MM.1S (cell line): ENCODE data around the gene PPP1CC.
A peak's percentile ranks its signal among the peaks of the same experiment; 100 is the strongest.

Source experiments
- DNase-seq: peaks from one replicate; pipeline ENCODE4 v3.0.0-alpha.2; 2015
- H2AFZ ChIP-seq: fragments of 300-600 bp; sonication (generic); 2 replicates; pipeline ENCODE4 v1.6.0; 2016; ENCODE audit warnings: antibody characterized with exemption, low read length
- H3F3A ChIP-seq: fragments of 300-600 bp; sonication (generic); 2 replicates; pipeline ENCODE4 v1.6.1; 2016; ENCODE audit warnings: mild to moderate bottlenecking, antibody characterized with exemption, low read length, moderate library complexity, mixed read lengths; ENCODE audit not compliant: insufficient read depth
- H3K27ac ChIP-seq: fragments of 300-600 bp; sonication (generic); 2 replicates; pipeline ENCODE4 v1.5.1; 2016; ENCODE audit warnings: mild to moderate bottlenecking, low read length
- H3K27me3 ChIP-seq: fragments of 300-600 bp; sonication (generic); replicated peaks from 2 replicates; pipeline ENCODE4 v1.6.0; 2016; ENCODE audit warnings: low read length; ENCODE audit not compliant: insufficient read depth
- H3K36me3 ChIP-seq: fragments of 300-600 bp; sonication (generic); replicated peaks from 2 replicates; pipeline ENCODE4 v1.6.1; 2016; ENCODE audit warnings: mild to moderate bottlenecking, low read length, mixed read lengths; ENCODE audit not compliant: insufficient read depth
- H3K4me1 ChIP-seq: fragments of 300-600 bp; sonication (generic); 2 replicates; pipeline ENCODE4 v1.6.1; 2016; ENCODE audit warnings: low read length, mixed read lengths
- H3K4me2 ChIP-seq: fragments of 300-600 bp; sonication (generic); 2 replicates; pipeline ENCODE4 v1.6.0; 2016; ENCODE audit warnings: low read depth, low read length
- H3K4me3 ChIP-seq: fragments of 300-600 bp; sonication (generic); 2 replicates; pipeline ENCODE4 v1.5.1; 2016; ENCODE audit warnings: low read length, mixed read lengths
- H3K79me2 ChIP-seq: fragments of 300-600 bp; sonication (generic); 2 replicates; pipeline ENCODE4 v1.6.1; 2016; ENCODE audit warnings: mixed run types, low read length, mixed read lengths
- H3K9ac ChIP-seq: fragments of 300-600 bp; sonication (generic); 2 replicates; pipeline ENCODE4 v1.6.1; 2016; ENCODE audit warnings: low read length, mixed read lengths
- H3K9me2 ChIP-seq: fragments of 300-600 bp; sonication (generic); replicated peaks from 2 replicates; pipeline ENCODE4 v1.6.1; 2016; ENCODE audit warnings: mild to moderate bottlenecking, low read length, mixed read lengths; ENCODE audit not compliant: insufficient read depth
- H3K9me3 ChIP-seq: fragments of 300-600 bp; sonication (generic); replicated peaks from 2 replicates; pipeline ENCODE4 v1.6.1; 2016; ENCODE audit warnings: mild to moderate bottlenecking, low read length, mixed read lengths; ENCODE audit not compliant: insufficient read depth
- H4K20me1 ChIP-seq: fragments of 300-600 bp; sonication (generic); 2 replicates; pipeline ENCODE4 v1.6.1; 2016; ENCODE audit warnings: mild to moderate bottlenecking, low read length, moderate library complexity, mixed read lengths; ENCODE audit not compliant: insufficient read depth
- EZH2 ChIP-seq: fragments of 300-600 bp; sonication (generic); optimal IDR thresholded peaks from 2 replicates; pipeline ENCODE3; 2017; ENCODE audit warnings: low read depth, mild to moderate bottlenecking, antibody characterized with exemption, low read length, mixed read lengths
- EZH2phosphoT487 ChIP-seq: fragments of 300-600 bp; sonication (generic); IDR thresholded peaks from 2 replicates; pipeline ENCODE4 v1.6.1; 2018; ENCODE audit warnings: antibody characterized with exemption, low read length
- TF ChIP-seq, protein P1 (sequence below): fragments of 300-600 bp; sonication (generic); IDR thresholded peaks from 2 replicates; pipeline ENCODE4 v1.5.1; 2016; ENCODE audit warnings: antibody characterized with exemption, low read length, mixed read lengths

The PPP1CC gene

DNA sequence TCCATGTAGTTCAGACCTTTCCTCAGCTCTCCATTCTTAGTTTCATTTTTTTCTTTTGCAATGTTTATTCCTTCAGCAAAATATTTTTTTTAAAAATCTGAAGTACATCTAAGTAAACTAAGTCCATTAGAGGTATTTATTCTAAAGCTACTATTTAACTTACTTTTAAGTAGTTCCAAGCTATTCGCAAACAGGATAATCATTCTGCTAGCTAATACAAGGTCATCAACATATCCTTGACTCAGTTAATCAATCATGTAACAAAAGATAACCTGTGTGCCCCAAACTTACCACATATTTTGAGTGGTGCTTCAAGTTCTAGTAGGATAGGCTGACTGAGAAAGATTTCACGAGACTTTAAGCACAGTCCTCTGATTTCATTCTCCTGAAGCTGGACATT lies 11.2 kb downstream of the PPP1CC start:
- H3K9ac ChIP-seq = no peak overlapping the region
- peaks cover 13% of the 10 kb centered on the region; the same call in 1 of the 2 replicates for H4K20me1 ChIP-seq
- no peaks in the 10 kb centered on the region for H3K9me3 ChIP-seq
- no peak overlapping the region for H2AFZ ChIP-seq
- H3K4me1 ChIP-seq = peaks cover 11% of the 10 kb centered on the region
- no peak overlapping the region for H3K4me3 ChIP-seq
- peaks cover 89% of the 10 kb centered on the region for H3K79me2 ChIP-seq
- no peaks in the 10 kb centered on the region for H3K27me3 ChIP-seq
- no peaks in the 10 kb centered on the region for H3K9me2 ChIP-seq
- no peak for DNase-seq
- H3F3A ChIP-seq = 0 out of 2 replicates have a peak, but pooled peaks cover 9% of the 10 kb centered on the region
- TF ChIP-seq, protein P1, sequence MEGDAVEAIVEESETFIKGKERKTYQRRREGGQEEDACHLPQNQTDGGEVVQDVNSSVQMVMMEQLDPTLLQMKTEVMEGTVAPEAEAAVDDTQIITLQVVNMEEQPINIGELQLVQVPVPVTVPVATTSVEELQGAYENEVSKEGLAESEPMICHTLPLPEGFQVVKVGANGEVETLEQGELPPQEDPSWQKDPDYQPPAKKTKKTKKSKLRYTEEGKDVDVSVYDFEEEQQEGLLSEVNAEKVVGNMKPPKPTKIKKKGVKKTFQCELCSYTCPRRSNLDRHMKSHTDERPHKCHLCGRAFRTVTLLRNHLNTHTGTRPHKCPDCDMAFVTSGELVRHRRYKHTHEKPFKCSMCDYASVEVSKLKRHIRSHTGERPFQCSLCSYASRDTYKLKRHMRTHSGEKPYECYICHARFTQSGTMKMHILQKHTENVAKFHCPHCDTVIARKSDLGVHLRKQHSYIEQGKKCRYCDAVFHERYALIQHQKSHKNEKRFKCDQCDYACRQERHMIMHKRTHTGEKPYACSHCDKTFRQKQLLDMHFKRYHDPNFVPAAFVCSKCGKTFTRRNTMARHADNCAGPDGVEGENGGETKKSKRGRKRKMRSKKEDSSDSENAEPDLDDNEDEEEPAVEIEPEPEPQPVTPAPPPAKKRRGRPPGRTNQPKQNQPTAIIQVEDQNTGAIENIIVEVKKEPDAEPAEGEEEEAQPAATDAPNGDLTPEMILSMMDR = no peak
- TF ChIP-seq EZH2 (no peak), EZH2phosphoT487 (no peak)
- no peak overlapping the region for H3K4me2 ChIP-seq
- H3K27ac ChIP-seq = no peak overlapping the region
- no peaks in the 10 kb centered on the region for H3K36me3 ChIP-seq

DNA sequence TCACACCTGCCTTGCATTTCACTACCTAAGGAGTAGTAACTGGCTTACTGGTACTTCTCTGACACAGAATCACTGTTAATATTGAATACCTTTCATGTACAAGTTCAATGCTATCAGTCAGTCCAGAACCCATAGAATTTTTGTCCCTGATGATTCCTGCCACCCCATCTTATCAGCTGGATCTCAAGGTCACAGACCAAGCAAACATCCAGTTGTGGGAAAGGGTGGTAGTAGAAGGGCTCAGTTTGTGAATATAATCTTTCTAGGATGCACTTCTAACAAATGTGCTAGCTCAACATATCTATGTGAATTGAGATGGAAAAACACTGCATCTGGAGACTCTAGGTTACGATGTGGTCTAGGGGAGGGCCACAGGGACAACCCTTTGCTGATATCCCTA lies 14.1 kb downstream of the PPP1CC start:
- no peaks in the 10 kb centered on the region for H3K9me2 ChIP-seq
- TF ChIP-seq EZH2 (no peak), EZH2phosphoT487 (no peak)
- TF ChIP-seq, protein P1 = no peak
- H3K4me2 ChIP-seq = no peak overlapping the region
- 0 out of 2 replicates have a peak, but pooled peaks cover 9% of the 10 kb centered on the region for H3F3A ChIP-seq
- H3K4me1 ChIP-seq = peaks cover 11% of the 10 kb centered on the region
- H4K20me1 ChIP-seq = peaks cover 13% of the 10 kb centered on the region; the same call in 1 of the 2 replicates
- no peak overlapping the region for H3K9ac ChIP-seq
- no peak overlapping the region for H3K4me3 ChIP-seq
- H3K36me3 ChIP-seq = no peaks in the 10 kb centered on the region
- H3K79me2 ChIP-seq = peaks cover 87% of the 10 kb centered on the region
- H2AFZ ChIP-seq = no peak overlapping the region
- no peaks in the 10 kb centered on the region for H3K27me3 ChIP-seq
- no peak for DNase-seq
- no peaks in the 10 kb centered on the region for H3K9me3 ChIP-seq
- H3K27ac ChIP-seq = peak overlapping the region; percentile 62; the same call in 1 of the 2 replicates

- Histone ChIP-seq H3F3A (0 out of 2 replicates have a peak, but pooled peaks cover 9% of the 10 kb centered on the region), H3K4me3 (no peak overlapping the region), H2AFZ (no peak overlapping the region), H3K9me3 (no peaks in the 10 kb centered on the region), H3K9ac (no peak overlapping the region), H3K36me3 (no peaks in the 10 kb centered on the region; the same call in 1 of the 2 replicates), H3K27me3 (no peaks in the 10 kb centered on the region), H3K79me2 (peaks cover 74% of the 10 kb centered on the region), H3K27ac (peak overlapping the region; percentile 50; the same call in 1 of the 2 replicates), H3K9me2 (no peaks in the 10 kb centered on the region), H4K20me1 (peaks cover 10% of the 10 kb centered on the region; the same call in 1 of the 2 replicates), H3K4me2 (no peak overlapping the region), H3K4me1 (peaks cover 11% of the 10 kb centered on the region)
- no peak for DNase-seq
- no peak for TF ChIP-seq EZH2
- TF ChIP-seq EZH2phosphoT487 = no peak
- TF ChIP-seq, protein P1 = no peak
Observed at GRCh38 chr12:110726708-110727369, 15.9 kb downstream of the PPP1CC start.
